ENCODE results near the gene ADAMTS18.

GRCh38 chr16:77409311-77409710, 25.5 kb downstream of the ADAMTS18 start:
- TF ChIP-seq KLF16 (IDR thresholded peaks at IDR 0.05) = no peak
- TF ChIP-seq CREB1 (IDR thresholded peaks at IDR 0.05) = no peak
- TF ChIP-seq CREB1 (CRISPR knock-in tag; IDR thresholded peaks at IDR 0.05) = no peak
- TF ChIP-seq GATA2 (CRISPR knock-in tag; IDR thresholded peaks at IDR 0.05) = no peak
- TF ChIP-seq ZNF174 (CRISPR knock-in tag; IDR thresholded peaks at IDR 0.05) = no peak
